HEK293 (cell line): ENCODE results near the gene SLC19A1.

ENCODE experiments used
- GLI4 ChIP-seq: fragments of 450-650 bp; formaldehyde crosslinking; IDR thresholded peaks from 2 replicates; pipeline ENCODE4 v1.5.1; 2016; ENCODE audit warnings: missing biosample characterization, missing genetic modification characterization
- KLF16 ChIP-seq: fragments of 450-650 bp; formaldehyde crosslinking; IDR thresholded peaks from 2 replicates; pipeline ENCODE4 v1.5.1; 2017; ENCODE audit warnings: missing biosample characterization, missing genetic modification characterization
- ZBTB17 ChIP-seq: fragments of 450-650 bp; formaldehyde crosslinking; IDR thresholded peaks from 2 replicates; pipeline ENCODE4 v1.5.1; 2016; ENCODE audit warnings: missing biosample characterization, missing genetic modification characterization
- ZNF37A ChIP-seq: fragments of 450-650 bp; IDR thresholded peaks from 2 replicates; pipeline ENCODE4 v1.5.1; 2018; ENCODE audit warnings: missing biosample characterization, missing genetic modification characterization
- ZNF544 ChIP-seq: fragments of 450-650 bp; formaldehyde crosslinking; IDR thresholded peaks from 2 replicates; pipeline ENCODE4 v1.5.0; 2017; ENCODE audit warnings: missing biosample characterization, missing genetic modification characterization
- ZNF830 ChIP-seq: fragments of 450-650 bp; IDR thresholded peaks from 2 replicates; pipeline ENCODE4 v1.5.0; 2018; ENCODE audit warnings: missing biosample characterization, missing genetic modification characterization, low read depth, mild to moderate bottlenecking, moderate library complexity
- TF ChIP-seq, protein P1 (sequence below): fragments of 450-650 bp; formaldehyde crosslinking; IDR thresholded peaks from 2 replicates; pipeline ENCODE4 v1.5.1; 2016; ENCODE audit warnings: missing biosample characterization, missing genetic modification characterization
- TF ChIP-seq, protein P2 (sequence below): fragments of 450-650 bp; formaldehyde crosslinking; IDR thresholded peaks from 2 replicates; pipeline ENCODE4 v1.5.1; 2016; ENCODE audit warnings: missing biosample characterization, missing genetic modification characterization

DNA sequence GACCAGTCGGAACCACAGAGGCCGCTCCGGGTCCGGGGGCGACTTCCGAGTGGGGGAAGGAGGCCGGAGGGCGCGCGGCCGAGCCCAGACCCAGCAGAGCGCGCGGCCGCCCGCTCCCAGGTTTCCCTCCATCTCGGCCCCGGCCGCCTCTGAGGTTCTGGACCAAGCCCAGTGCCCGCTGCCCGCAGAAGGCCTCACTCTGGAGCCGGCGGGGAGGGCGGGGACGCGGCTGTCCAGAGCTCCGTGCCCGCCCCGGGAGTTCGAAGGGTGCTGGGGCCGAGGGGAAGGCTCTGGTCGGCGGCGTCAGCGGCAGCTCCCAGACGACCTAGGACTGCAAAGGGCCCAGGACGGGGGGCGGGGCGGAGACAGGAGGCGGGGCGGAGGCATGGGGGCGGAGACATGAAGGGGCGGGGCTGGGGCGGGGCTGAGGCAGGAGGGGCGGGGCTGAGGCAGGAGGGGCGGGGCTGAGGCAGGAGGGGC is 48.0 kb upstream of the SLC19A1 start:
- TF ChIP-seq ZNF830 (tag by site-specific recombination) = no peak
- no peak for TF ChIP-seq GLI4 (tag by site-specific recombination)
- TF ChIP-seq, protein P1, sequence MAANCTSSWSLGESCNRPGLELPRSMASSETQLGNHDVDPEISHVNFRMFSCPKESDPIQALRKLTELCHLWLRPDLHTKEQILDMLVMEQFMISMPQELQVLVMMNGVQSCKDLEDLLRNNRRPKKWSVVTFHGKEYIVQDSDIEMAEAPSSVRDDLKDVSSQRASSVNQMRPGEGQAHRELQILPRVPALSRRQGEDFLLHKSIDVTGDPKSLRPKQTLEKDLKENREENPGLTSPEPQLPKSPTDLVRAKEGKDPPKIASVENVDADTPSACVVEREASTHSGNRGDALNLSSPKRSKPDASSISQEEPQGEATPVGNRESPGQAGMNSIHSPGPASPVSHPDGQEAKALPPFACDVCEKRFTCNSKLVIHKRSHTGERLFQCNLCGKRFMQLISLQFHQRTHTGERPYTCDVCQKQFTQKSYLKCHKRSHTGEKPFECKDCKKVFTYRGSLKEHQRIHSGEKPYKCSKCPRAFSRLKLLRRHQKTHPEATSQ (tag by site-specific recombination) = no peak
- no peak for TF ChIP-seq ZNF37A (tag by site-specific recombination)
- TF ChIP-seq, protein P2, sequence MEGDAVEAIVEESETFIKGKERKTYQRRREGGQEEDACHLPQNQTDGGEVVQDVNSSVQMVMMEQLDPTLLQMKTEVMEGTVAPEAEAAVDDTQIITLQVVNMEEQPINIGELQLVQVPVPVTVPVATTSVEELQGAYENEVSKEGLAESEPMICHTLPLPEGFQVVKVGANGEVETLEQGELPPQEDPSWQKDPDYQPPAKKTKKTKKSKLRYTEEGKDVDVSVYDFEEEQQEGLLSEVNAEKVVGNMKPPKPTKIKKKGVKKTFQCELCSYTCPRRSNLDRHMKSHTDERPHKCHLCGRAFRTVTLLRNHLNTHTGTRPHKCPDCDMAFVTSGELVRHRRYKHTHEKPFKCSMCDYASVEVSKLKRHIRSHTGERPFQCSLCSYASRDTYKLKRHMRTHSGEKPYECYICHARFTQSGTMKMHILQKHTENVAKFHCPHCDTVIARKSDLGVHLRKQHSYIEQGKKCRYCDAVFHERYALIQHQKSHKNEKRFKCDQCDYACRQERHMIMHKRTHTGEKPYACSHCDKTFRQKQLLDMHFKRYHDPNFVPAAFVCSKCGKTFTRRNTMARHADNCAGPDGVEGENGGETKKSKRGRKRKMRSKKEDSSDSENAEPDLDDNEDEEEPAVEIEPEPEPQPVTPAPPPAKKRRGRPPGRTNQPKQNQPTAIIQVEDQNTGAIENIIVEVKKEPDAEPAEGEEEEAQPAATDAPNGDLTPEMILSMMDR = no peak
- no peak for TF ChIP-seq ZNF544 (tag by site-specific recombination)
- TF ChIP-seq ZBTB17 (tag by site-specific recombination) = no peak
- no peak for TF ChIP-seq KLF16 (tag by site-specific recombination)
